GM21737 (cell line): ENCODE results near the gene DTL.
A peak's percentile ranks its signal among the peaks of the same experiment; 100 is the strongest.

Experiments
- ATAC-seq: cut with Tn5 transposase; IDR thresholded peaks from one replicate; pipeline ENCODE4 v1.9.1; 2021; ENCODE audit warnings: mild to moderate bottlenecking, moderate library complexity; ENCODE audit not compliant: unreplicated experiment

Gene DTL

DNA sequence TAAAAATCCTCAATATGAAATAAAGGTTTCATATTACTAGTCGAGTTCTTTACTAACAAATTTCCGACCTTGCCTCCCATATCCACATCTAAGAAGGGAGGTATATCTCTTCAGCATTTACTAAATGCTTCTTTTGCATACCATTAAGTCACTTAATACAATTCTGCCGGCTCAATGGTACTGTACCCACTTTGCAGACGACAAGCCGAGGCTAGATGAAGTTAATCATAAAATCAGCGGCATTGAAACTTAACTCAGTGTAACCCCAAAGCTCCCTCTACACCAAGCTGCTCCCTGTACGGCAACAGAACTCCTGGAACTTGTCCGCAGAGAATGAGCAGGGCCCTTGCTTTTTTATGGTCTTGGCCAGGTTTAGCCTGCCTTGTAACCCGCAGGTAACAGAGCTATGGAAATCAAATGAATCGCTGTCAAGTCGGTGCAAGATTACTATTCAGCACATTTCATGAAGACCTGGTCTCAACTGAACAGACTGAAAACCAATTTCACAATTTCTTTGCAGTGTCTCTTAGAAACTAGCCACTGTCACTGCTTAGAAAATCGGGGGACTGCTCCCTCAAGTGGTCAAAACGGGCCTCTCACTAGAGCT lies 929 bp upstream of the DTL start:
- peak; percentile 3 for ATAC-seq

DNA sequence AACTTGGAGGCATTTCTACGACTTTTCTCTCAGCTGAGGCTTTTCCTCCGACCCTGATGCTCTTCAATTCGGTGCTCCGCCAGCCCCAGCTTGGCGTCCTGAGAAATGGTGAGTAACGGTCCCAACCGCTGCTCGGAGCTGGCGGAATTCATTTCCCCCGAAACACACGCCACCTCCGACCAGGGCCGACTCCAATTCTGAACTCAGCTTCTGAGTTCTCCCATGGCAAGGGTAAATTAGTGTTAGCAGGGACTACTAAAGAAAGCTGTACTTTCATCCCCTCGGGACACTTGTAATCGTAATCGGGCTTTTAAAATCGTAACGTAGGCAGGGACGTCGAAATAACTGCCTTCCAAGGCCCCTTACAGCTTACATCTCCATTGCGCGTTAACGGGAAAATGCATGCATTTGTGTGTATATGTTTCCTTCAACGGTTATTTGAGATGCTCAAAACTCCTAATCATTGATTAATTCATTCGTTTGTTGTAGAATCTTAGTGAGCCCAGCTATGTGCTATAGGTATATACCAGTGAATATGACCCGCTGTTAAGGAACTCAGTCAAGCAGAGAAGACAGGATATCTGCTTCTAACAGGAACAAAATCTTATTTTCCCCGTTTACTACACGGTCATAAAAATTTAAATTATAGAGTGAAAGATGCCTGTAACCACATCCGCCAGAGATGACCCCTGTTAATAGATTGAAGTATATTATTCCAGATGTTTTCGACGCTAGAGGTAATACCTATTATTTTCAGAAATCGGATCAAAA lies 472 bp downstream of the DTL start:
- peak; percentile 7 for ATAC-seq

DNA sequence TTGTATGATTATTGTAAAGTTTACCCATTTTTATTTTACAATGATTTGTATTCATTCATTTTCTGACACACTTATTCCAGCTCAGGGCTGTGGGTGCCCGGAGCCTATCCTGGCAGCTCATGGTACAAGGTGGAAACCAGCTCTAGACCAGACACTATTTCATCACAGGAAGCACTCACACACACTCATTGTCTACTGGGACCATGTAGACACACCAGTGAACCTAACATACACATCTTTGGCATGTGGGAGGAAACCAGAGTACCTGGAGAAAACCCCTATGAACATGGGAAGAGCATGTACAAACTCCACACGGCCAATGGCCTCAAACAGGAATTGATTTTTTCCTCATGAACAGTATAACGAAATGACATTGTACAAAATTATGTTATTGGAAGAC lies 2.4 kb downstream of the DTL start:
- no peak for ATAC-seq

DNA sequence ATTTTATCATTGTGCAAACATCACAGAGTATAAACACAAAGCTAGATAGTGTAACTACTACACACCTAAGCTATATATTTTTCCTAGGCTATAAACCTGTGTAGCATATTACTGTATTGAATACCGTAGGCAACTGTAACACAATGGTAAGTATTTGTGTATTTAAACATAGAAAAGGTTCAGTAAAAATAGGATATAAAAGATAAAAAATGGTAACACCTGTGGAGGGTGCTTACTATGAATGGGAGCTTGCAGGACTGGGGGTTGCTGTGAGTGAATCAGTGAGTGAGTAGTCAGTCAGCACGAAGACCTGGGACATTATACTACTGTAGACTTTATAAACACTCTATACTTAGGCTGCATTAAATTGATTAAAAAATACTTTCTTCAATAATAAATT lies 4.1 kb downstream of the DTL start:
- no peak for ATAC-seq

- no peak for ATAC-seq
Observed at GRCh38 chr1:212040629-212041412, 5.3 kb downstream of the DTL start.

DNA sequence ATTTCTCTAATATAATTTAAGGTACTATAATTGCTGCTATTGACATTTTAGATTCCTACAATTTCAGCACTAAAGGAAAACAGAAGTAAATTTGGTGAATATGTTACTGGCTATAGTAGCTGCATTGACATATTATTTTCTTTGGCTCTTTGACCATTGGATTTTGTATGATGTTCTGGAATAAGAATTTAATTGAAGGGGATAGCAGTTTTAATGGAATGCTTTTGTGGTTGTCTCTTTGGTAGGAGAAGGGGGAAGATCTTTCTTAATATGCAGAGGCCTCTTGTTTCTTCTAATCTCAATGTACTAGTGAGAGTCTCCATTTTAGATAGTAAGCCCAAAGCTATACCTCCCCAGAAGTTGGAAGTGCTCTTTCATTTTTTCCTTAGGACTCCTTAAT lies 6.9 kb downstream of the DTL start:
- no peak for ATAC-seq

DNA sequence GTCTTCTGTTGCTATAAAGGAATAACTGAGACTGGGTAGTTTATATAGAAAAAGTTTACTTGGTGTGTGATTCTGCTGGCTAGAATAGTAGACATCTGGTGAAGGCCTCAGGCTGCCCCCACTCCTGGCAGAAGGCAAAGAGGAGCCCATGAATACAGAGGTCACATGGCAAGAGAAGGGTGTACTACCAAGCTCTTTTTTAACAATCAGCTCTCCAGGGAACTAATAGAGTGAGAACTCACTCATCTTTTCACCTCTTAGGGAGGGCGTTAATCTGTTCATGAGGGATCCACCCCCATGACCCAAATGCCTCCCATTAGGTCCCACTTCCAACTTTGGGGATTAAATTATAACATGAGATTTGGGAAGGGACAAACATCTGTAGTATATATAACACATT lies 9.3 kb downstream of the DTL start:
- ATAC-seq = no peak

DNA sequence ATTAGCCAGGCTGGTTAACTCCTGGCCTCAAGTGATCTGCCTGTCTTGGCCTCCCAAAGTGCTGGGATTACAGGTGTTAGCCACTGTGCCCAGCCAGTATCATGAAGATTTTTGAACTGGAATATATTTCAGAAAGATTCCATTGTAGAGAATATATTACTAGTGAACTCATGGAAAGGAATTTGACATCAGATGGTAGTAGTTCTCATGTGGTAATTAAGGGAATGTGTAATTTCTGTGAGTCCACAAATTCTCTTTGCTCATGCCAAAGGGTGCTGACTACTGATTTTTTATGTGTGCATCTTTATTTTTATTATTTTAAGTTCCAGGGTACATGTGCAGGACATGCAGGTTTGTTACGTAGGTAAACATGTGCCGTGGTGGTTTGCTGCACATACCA lies 10.4 kb downstream of the DTL start:
- no peak for ATAC-seq

DNA sequence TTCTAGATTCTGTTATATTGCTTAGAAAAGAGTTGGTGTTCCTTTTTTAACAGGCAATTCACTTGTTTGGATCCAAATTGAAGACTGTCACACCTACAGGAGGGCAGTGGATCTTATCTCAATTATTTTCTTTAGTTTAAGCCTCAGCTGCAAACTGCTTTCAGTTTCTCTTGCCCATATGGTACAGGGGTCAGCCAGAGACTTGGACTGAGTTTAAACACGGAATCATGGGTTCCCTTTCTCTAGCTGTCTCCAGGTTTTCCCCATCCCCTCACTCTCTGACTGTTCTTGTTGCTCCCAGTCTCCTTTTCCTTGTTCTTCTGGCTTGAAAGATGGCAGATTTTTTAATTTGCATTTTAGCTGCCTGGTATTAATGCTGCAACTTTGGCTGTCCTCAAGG lies 18.4 kb downstream of the DTL start:
- no peak for ATAC-seq

- no peak for ATAC-seq
Observed at GRCh38 chr1:212055333-212055732, 19.8 kb downstream of the DTL start.

- no peak for ATAC-seq
Observed at GRCh38 chr1:212060632-212061472, 25.3 kb downstream of the DTL start.

DNA sequence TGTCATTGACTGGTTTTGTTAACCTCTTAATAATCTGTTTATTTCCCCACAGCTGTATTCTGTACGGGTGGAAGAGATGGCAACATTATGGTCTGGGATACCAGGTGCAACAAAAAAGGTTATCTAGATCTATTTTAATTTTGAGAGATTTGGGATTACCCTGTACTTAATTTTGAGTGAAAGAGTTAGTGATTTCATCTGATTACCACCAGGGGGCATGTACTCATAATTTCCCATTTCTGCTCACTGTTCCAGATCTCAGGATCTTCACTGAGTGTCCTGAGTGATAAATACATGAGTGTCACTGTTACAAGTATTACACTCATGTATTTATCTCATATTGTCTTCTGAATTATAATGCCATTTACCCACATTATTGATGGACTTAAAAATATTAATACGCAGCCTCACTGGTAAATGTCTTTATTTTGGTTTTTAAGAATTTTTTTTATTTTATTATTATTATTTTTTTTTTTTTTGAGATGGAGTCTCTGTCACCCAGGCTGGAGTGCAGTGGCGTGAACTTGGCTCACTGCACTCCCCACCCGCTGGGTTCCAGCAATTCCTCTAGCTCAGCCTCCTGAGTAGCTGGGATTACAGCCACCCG lies 27.4 kb downstream of the DTL start:
- no peak for ATAC-seq

DNA sequence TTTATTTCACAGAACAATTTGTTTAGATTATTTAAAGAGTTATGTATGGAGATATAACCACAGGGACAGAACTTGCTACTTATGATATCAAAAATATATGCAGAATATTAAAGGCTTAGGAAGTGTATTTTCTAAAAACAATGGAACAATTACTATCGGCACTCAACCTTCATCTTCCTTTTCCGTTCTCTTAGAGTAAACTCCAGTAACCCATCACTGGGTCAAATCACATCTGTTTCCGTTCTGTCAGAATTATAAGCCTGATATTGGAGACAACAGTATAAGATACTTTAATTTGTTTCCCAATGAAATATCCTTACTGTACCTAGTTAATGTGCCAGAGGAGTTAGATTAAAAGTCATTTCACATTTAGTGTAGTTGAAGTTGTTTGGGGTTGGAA lies 32.2 kb downstream of the DTL start:
- no peak for ATAC-seq

DNA sequence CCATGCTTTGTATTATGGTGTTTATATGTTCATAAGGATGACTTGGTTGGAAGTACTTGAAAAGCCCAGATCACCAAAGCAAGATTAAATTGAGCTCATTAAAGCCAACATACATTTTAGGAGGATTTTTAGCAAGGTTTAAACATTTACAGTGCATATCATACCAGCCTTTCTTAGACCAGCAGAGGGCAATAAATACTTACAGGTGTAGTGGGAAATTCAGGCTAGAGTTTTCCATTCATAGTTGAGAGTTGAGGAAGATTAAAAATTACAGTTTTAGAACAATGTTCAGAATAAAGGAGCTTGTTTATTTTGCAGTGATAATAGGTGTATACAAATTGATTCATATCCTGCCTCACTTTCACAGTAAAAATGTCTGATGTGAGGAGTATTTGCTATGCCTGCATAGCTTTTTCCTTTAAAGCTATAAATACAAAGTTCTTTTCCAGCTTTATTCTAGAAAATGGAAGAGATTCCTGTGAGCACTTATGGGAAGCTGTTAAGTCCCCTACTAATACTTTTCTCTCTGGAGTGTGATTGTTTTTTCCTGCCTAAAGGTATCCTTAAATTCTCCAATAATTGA lies 35.3 kb downstream of the DTL start:
- no peak for ATAC-seq

DNA sequence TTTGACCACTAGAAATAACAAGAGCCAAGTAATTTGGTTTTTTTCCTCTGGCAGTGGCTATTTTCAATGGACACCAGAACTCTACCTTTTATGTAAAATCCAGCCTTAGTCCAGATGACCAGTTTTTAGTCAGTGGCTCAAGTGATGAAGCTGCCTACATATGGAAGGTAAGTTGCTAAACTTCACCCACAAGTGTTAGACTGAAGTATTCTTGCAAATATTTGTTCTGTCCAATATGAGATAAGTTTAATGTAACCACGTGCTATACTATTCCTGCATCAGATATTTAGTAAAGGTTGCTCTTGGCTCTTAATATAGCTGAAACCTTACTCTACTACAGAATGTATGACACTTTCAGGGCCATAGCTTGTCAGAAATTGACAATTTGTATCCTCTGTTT lies 36.5 kb downstream of the DTL start:
- no peak for ATAC-seq

DNA sequence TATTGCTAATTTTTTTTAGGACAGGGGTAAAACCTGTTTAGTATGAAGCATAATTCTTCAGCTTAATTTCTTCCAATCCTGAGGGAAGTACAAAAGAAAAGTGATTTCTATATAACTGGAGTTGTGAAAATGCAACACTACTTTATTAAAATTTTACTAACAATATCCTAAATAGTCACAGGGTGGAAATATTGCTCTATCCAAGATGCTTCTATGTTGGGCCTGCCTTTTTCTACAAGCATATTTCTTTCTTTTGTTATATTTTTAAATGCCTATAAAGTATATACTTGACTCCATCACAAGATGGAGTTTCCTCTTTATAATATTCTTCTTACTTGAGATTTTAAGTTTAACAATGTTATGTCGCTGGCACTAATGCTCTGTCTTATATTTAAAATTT lies 37.9 kb downstream of the DTL start:
- ATAC-seq = no peak

GRCh38 chr1:212074313-212074712 lies 38.8 kb downstream of the DTL start:
- no peak for ATAC-seq

DNA sequence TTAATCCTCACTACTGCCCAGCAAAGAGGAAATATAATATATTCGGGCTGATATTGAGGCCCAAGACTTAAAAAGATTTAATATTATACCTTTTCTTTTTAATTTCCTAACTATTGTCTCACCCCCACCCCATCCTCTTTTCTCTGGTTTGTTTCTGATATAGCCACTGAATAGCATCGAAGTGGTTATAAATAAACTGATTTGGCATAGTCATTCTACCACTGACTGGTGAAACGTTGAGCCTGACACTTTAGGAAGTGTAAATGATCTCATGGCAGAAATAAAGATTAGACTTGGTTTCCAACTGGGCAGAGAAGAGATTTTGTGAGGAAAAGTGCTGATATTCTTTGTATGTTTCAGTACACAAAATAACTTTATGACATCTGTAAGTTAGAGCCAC lies 39.3 kb downstream of the DTL start:
- no peak for ATAC-seq

DNA sequence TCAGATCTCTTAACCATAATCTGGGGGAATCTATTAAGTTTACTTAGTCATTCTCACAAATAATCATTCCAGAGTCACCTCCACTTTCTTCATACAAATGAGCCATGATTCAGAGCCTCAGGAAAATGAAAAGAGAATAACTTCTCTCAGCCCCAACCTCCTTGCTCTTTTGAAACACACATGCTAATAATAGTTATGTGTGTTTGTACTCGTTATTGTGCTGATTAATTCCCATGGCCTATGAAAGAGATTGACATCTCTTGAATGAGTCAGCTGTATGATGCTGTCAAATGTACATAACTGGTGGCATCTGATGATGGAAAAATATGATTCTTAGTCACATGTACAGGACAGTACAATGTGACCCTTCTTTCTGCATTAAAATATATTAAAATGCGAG lies 41.5 kb downstream of the DTL start:
- no peak for ATAC-seq

GRCh38 chr1:212078826-212079225 lies 43.3 kb downstream of the DTL start:
- no peak for ATAC-seq
